Measurements from ENCODE around the gene MICAL3.

DNA sequence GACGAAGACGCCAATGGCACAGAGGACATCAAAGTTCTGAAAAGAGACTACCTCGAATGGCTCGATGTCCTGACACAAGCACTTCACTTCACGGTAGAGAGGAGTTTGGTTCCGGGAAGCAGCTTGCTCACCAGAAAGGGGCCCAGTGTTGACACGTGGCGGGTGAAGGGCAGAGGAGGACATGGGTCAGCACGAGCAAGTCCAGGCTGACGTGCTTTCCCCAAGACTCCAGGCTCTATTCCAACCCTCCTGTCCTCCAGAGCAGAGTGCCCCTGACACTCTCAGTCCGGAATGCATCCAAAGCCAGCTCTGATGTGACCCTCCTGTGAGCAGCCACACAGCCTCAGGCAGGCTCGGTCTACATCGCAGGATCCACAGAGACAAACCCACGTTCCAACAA is 172.6 kb downstream of the MICAL3 start:
- TF ChIP-seq, protein P1, sequence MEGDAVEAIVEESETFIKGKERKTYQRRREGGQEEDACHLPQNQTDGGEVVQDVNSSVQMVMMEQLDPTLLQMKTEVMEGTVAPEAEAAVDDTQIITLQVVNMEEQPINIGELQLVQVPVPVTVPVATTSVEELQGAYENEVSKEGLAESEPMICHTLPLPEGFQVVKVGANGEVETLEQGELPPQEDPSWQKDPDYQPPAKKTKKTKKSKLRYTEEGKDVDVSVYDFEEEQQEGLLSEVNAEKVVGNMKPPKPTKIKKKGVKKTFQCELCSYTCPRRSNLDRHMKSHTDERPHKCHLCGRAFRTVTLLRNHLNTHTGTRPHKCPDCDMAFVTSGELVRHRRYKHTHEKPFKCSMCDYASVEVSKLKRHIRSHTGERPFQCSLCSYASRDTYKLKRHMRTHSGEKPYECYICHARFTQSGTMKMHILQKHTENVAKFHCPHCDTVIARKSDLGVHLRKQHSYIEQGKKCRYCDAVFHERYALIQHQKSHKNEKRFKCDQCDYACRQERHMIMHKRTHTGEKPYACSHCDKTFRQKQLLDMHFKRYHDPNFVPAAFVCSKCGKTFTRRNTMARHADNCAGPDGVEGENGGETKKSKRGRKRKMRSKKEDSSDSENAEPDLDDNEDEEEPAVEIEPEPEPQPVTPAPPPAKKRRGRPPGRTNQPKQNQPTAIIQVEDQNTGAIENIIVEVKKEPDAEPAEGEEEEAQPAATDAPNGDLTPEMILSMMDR (IDR thresholded peaks at IDR 0.05; ENCODE audit: low read length) = no peak
- TF ChIP-seq EZH2 (IDR thresholded peaks at IDR 0.05; ENCODE audit: borderline replicate concordance, low read length) = no peak
